CD4-positive, alpha-beta memory T cell (primary cell): ENCODE data around the gene WFIKKN1. TPM values are rescaled to one million over a fixed set of nuclear protein-coding genes. Genes with fewer than 3 reads are reported as not detected.

ENCODE experiments used
- CTCF ChIA-PET: fragments of 350-600 bp; sonication (Branson Sonifier 250); formaldehyde crosslinking; loops from one replicate; lab custom pipeline; 2021; ENCODE audit warnings: inconsistent platforms; ENCODE audit not compliant: partially characterized antibody; lab: Charles Lee
- POLR2A ChIA-PET: fragments of 350-600 bp; sonication (Branson Sonifier 250); formaldehyde crosslinking; loops from one replicate; lab custom pipeline; 2021; ENCODE audit not compliant: partially characterized antibody; lab: Charles Lee
- DNase-seq, 5 donors: peaks; one replicate each; pipeline versions ENCODE4 v3.0.0 to v3.0.0-alpha.2; 2020 to 2022; ENCODE audit warnings: mixed read lengths in 1 of 5
- H3K27ac ChIP-seq: one replicate; pipeline ENCODE4 v1.7.0; 2013; ENCODE audit warnings: low read depth, low read length
- H3K27me3 ChIP-seq: 2 replicates; pipeline ENCODE4 v1.7.0; 2013; ENCODE audit warnings: mild to moderate bottlenecking, low read length, moderate library complexity; ENCODE audit not compliant: insufficient read depth
- H3K36me3 ChIP-seq: 2 replicates; pipeline ENCODE4 v1.7.0; 2013; ENCODE audit warnings: mild to moderate bottlenecking, low read length, moderate library complexity; ENCODE audit not compliant: insufficient read depth
- H3K4me1 ChIP-seq: 2 replicates; pipeline ENCODE4 v1.7.0; 2013; ENCODE audit warnings: mild to moderate bottlenecking, low read length, moderate library complexity; ENCODE audit not compliant: insufficient read depth
- H3K4me3 ChIP-seq, 2 donors: one replicate each; pipeline ENCODE4 v1.7.0; 2013; ENCODE audit warnings: low read length in 2 of 2, mild to moderate bottlenecking in 1 of 2
- H3K9me3 ChIP-seq, 2 donors: one replicate each; pipeline ENCODE4 v1.7.0; 2013; ENCODE audit warnings: low read length in 2 of 2, control low read depth in 1 of 2; ENCODE audit not compliant: control insufficient read depth in 1 of 2
- H3K27ac Mint-ChIP-seq, 7 donors: one replicate each; pipeline ENCODE4 v1.8.0; 2020 to 2021; ENCODE audit warnings: mixed read lengths in 7 of 7, mild to moderate bottlenecking in 6 of 7, inconsistent platforms in 3 of 7, moderate library complexity in 3 of 7
- H3K27me3 Mint-ChIP-seq, 2 donors: one replicate each; pipeline ENCODE4 v1.8.0; 2020 to 2021; ENCODE audit warnings: mixed read lengths in 2 of 2
- H3K36me3 Mint-ChIP-seq, 2 donors: one replicate each; pipeline ENCODE4 v1.8.0; 2020 to 2021; ENCODE audit warnings: mixed read lengths in 2 of 2, inconsistent platforms in 1 of 2, mild to moderate bottlenecking in 1 of 2
- H3K4me1 Mint-ChIP-seq, 4 donors: one replicate each; pipeline ENCODE4 v1.8.0; 2020 to 2021; ENCODE audit warnings: mixed read lengths in 4 of 4, mild to moderate bottlenecking in 1 of 4
- H3K4me3 Mint-ChIP-seq, 8 donors: one replicate each; pipeline ENCODE4 v1.8.0; 2020 to 2021; ENCODE audit warnings: mixed read lengths in 8 of 8, mild to moderate bottlenecking in 7 of 8, moderate library complexity in 6 of 8, inconsistent platforms in 3 of 8
- H3K9me3 Mint-ChIP-seq, 8 donors: one replicate each; pipeline ENCODE4 v1.8.0; 2020 to 2021; ENCODE audit warnings: mixed read lengths in 8 of 8, mild to moderate bottlenecking in 5 of 8, inconsistent platforms in 3 of 8, moderate library complexity in 1 of 8
- intact Hi-C: fragments of 100-400 bp; cut with micrococcal nuclease; formaldehyde crosslinking; loops from one replicate; pipeline ENCODE4 v1.15.1; 2023
- polyA plus RNA-seq, 2 donors: library from polyadenylated mRNA; unstranded; fragments of 300-500 nt; fragmentation: Illumina TruSeq; gene quantifications; one replicate each; pipeline ENCODE4 v1.2.3, GENCODE V29; 2021
- total RNA-seq, 2 experiments: library from RNA; stranded (reverse); gene quantifications; one replicate each; pipeline ENCODE4 v1.2.3, GENCODE V29; 2021

WFIKKN1 gene
- total and polyA plus RNA-seq, 4 experiments from 2014 or later = 0.09 to 0.86 (median 0.67) TPM; not detected in 1

DNA sequence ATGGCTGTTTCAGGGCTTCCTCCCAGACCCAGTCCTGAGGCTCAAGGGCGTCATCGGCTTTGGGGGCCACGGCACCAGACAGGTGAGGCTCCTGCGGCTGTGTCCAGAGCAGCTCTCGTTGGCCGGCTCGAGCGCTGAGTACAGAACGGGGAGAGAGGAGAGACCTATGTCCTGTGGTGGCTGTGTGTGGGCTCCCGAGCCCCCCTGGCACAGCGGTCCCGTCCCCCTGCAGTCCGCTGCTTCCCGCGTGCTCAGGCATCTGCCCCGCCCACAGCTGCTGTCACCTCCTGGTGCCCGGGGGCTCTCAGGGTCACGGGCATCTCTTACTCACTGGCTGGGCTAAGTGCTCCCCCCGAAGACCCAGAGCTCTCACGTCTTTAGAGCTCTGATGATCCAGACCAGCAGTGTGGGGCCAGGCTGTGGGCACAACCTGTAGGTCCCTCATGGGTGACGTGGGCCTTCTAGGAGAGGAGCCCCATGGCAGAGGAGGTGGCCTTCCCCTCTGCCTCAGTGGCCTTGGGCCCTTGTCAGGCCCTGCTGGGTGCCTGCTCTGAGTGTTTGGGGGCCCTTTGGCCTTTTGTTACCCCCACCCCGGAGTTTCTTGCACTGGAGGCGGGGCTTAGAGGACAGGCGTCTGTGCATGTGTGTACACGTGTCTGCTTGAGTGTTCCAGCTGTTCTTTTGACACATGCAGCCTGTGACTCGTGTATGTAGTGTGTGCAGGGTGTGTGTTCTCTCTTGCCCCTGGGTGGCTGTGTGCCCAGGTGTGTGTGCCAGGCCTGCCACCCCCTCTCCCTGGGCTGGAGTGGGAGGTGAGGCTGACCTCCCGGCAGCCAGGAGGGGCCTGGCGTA lies 21.9 kb downstream of the WFIKKN1 start:
- CTCF ChIA-PET = interaction anchor here (2.2 kb wide), 1 partner anchor 15 kb away, joined by 6 read pairs; the partner anchor contains the start of gene RHOT2
- Mint-ChIP-seq H3K4me1 (peaks cover 0 to 15% (median 7%) of the 10 kb centered on the region in 4 donors), H3K27me3 (no peaks in the 10 kb centered on the region), H3K9me3 (no peaks in the 10 kb centered on the region), H3K4me3 (no peak overlapping the region), H3K36me3 (no peaks in the 10 kb centered on the region), H3K27ac (peak overlapping the region in 1 of 7 donors; percentile 30)
- no peaks in the 10 kb centered on the region for H3K9me3 ChIP-seq
- no peak overlapping the region for H3K4me3 ChIP-seq
- H3K4me1 ChIP-seq = peaks cover 11% of the 10 kb centered on the region
- intact Hi-C loops = no loop called here
- H3K27ac ChIP-seq = no peak overlapping the region
- DNase-seq = no peak
- POLR2A ChIA-PET = interaction anchor here (1.5 kb wide), 1 partner anchor 28 kb away, joined by 5 read pairs; the partner anchor contains the start of gene STUB1
- H3K36me3 ChIP-seq = no peaks in the 10 kb centered on the region
- no peaks in the 10 kb centered on the region for H3K27me3 ChIP-seq

DNA sequence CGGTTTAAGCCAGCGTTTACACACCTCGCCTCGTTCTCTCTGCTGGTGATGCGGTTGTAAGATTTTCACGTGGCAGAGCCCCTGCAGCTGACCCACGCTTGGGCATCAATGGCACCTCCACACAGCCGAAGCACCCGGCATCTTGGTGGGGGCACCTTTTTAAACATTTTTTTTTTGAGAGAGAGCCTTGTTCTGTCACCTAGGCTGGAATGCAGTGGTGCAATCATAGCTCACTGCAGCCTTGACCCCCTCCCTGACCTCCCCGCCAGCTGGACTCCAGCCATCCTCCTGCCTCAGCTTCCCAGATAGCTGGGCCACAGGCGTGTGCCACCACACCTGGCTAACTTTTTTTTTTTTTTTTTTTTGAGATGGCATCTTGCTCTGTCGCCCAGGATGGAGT lies 23.2 kb downstream of the WFIKKN1 start:
- Mint-ChIP-seq H3K36me3 (no peaks in the 10 kb centered on the region), H3K9me3 (no peaks in the 10 kb centered on the region), H3K27me3 (no peaks in the 10 kb centered on the region), H3K4me3 (no peak overlapping the region), H3K27ac (no peak overlapping the region), H3K4me1 (peaks cover 0 to 6% (median under 1%) of the 10 kb centered on the region in 4 donors)
- Histone ChIP-seq H3K36me3 (no peaks in the 10 kb centered on the region), H3K9me3 (no peaks in the 10 kb centered on the region), H3K27me3 (no peaks in the 10 kb centered on the region), H3K27ac (no peak overlapping the region), H3K4me1 (no peaks in the 10 kb centered on the region), H3K4me3 (no peak overlapping the region)
- no peak for DNase-seq
- intact Hi-C loops = no loop called here
- CTCF ChIA-PET = interaction anchor here (2.2 kb wide), 1 partner anchor 14 kb away, joined by 6 read pairs; the partner anchor contains the start of gene RHOT2
- POLR2A ChIA-PET = interaction anchor here (0.7 kb wide), 1 partner anchor 601 kb away, joined by 4 read pairs; no protein-coding TSS in a partner anchor

DNA sequence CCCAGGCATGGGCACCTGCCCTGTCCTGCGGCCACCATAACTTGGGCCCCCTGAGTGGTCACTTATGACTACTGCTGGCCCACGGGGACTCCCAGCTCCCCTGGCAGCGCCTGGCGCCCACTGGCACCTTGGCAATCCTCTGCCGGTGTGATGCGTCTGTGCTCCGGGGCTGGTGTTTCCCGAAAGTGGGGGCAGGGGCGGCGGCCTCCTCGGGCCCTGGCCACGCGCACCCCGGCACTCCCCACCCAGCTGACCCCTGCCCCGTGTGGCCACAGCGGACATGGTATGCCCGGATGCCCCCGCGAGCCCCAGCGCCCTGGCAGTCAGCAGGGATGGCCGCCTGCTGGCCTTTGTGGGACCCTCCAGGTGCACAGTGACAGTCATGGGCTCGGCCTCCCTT lies 26.7 kb downstream of the WFIKKN1 start:
- intact Hi-C loops = no loop called here
- Histone ChIP-seq H3K36me3 (no peaks in the 10 kb centered on the region), H3K9me3 (no peaks in the 10 kb centered on the region), H3K27ac (no peak overlapping the region), H3K27me3 (no peaks in the 10 kb centered on the region), H3K4me3 (no peak overlapping the region), H3K4me1 (no peaks in the 10 kb centered on the region)
- DNase-seq = no peak
- Mint-ChIP-seq H3K4me1 (peaks cover 0 to 9% (median under 1%) of the 10 kb centered on the region in 4 donors), H3K27ac (no peak overlapping the region), H3K4me3 (no peak overlapping the region), H3K9me3 (no peaks in the 10 kb centered on the region), H3K36me3 (no peaks in the 10 kb centered on the region), H3K27me3 (no peaks in the 10 kb centered on the region)
- POLR2A ChIA-PET = interaction anchor here (1.3 kb wide), 1 partner anchor 10 kb away, joined by 5 read pairs; the partner anchor contains the start of gene RHOT2
- CTCF ChIA-PET = no interaction called here

DNA sequence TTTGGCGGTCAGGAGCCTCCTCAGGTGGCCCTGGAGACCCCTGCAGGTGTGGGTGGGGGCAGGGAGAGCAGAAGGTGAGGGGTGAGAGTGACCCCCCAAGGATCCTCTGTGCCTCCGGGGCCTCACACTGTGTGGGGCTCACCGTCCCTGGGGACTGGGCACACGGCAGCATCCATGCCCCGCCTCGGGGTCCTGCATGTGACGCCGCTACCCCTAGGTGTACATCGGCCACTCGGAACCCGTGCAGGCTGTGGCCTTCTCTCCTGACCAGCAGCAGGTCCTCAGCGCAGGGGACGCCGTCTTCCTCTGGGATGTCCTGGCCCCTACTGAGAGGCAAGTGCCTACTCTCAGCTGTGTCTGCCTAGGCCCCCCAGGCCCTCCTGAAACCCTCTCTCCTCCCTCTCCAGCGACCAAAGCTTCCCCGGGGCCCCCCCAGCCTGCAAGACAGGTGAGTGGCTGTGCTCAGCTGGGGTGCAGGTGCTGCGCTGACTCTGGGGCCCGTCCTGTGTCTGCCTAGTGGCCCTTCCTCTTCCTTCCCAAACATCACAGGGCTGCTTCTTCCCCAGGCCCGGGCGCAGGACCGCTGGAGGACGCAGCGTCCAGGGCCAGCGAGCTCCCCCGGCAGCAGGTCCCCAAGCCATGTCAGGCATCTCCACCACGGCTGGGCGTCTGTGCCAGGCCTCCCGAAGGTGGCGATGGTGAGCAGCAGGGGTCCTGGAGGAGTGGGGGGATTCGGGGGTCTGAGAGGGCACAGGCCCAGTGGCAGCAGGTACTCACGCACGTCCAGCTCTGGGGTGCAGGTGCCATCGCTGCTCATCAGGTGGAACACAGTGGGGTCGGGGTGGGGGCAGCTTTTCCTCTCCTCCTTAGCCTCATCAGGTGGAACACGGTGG lies 28.1 kb downstream of the WFIKKN1 start:
- no peaks in the 10 kb centered on the region for H3K27me3 ChIP-seq
- H3K36me3 ChIP-seq = no peaks in the 10 kb centered on the region
- no peak overlapping the region for H3K27ac ChIP-seq
- Mint-ChIP-seq H3K36me3 (no peaks in the 10 kb centered on the region), H3K9me3 (no peaks in the 10 kb centered on the region), H3K27me3 (no peaks in the 10 kb centered on the region), H3K4me3 (no peak overlapping the region), H3K27ac (peak overlapping the region in 1 of 7 donors; percentile 23), H3K4me1 (peaks cover 0 to 9% (median under 1%) of the 10 kb centered on the region in 4 donors)
- no peaks in the 10 kb centered on the region for H3K9me3 ChIP-seq
- no peak overlapping the region for H3K4me3 ChIP-seq
- H3K4me1 ChIP-seq = no peaks in the 10 kb centered on the region
- ChIA-PET POLR2A (interaction anchor here (1.1 to 3.2 kb wide), 3 partner anchors 9 to 21 kb away, joined by 3 to 12 read pairs (median 4); partner anchors contain the start of genes STUB1 and WDR90), CTCF (no interaction called here)
- peak in 1 of 5 donors; percentile 34 for DNase-seq
- intact Hi-C loops = no loop called here

DNA sequence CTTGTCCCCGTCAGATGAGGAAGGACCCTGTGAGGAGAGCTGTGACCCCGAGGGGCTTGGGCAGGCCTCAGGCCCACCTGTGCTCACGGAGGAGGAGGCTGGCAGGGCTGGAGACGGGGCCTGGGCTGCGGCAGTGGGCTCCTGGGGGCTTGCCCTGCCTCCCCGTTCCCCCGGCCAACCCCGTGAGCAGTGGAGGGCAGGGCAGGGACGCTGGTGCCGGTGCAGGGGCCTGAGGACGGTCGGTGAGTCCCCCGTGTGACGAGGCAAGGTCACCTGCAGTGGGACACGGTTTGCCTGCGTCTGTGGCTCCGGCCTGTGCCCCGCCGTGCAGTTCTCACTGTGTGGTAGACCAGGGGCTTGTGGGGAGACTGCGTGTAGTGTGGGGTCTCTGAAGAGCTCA lies 28.8 kb downstream of the WFIKKN1 start:
- Histone ChIP-seq H3K27ac (no peak overlapping the region), H3K9me3 (no peaks in the 10 kb centered on the region), H3K4me1 (no peaks in the 10 kb centered on the region), H3K36me3 (no peaks in the 10 kb centered on the region), H3K27me3 (no peaks in the 10 kb centered on the region), H3K4me3 (no peak overlapping the region)
- Mint-ChIP-seq H3K4me1 (peaks cover 0 to 9% (median under 1%) of the 10 kb centered on the region in 4 donors), H3K36me3 (no peaks in the 10 kb centered on the region), H3K27me3 (no peaks in the 10 kb centered on the region), H3K9me3 (no peaks in the 10 kb centered on the region), H3K4me3 (no peak overlapping the region), H3K27ac (no peak overlapping the region)
- intact Hi-C loops = no loop called here
- POLR2A ChIA-PET = interaction anchor here (1.1 to 3.2 kb wide), 3 partner anchors 10 to 21 kb away, joined by 3 to 12 read pairs (median 4); partner anchors contain the start of genes STUB1 and WDR90
- no peak for DNase-seq
- CTCF ChIA-PET = no interaction called here

DNA sequence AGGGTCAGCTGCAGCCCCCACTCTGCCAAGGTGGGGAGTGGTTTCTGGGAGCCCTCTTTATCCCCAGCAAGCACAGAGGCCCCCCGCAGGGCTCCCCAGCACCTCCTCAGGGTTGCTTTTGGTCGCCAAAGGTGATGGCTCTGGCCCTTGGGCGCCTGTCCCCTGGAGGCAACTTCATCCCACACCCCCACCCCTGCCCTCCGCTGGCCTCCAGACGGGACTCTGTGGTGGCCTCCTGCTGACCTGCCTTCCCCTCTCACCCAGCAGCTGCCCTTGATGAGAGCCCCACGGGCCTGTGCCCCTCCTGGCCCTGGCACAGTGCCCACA lies 29.3 kb downstream of the WFIKKN1 start:
- no peaks in the 10 kb centered on the region for H3K9me3 ChIP-seq
- ChIA-PET CTCF (no interaction called here), POLR2A (interaction anchor here (1.1 to 3.2 kb wide), 3 partner anchors 11 to 20 kb away, joined by 3 to 12 read pairs (median 4); partner anchors contain the start of genes STUB1 and WDR90)
- no peak overlapping the region for H3K27ac ChIP-seq
- Mint-ChIP-seq H3K27me3 (no peaks in the 10 kb centered on the region), H3K9me3 (no peaks in the 10 kb centered on the region), H3K4me3 (no peak overlapping the region), H3K27ac (no peak overlapping the region), H3K4me1 (peaks cover 0 to 9% (median under 1%) of the 10 kb centered on the region in 4 donors), H3K36me3 (no peaks in the 10 kb centered on the region)
- DNase-seq = no peak
- H3K27me3 ChIP-seq = no peaks in the 10 kb centered on the region
- intact Hi-C loops = no loop called here
- no peak overlapping the region for H3K4me3 ChIP-seq
- H3K36me3 ChIP-seq = no peaks in the 10 kb centered on the region
- H3K4me1 ChIP-seq = no peaks in the 10 kb centered on the region
